DND-41 (cell line): Measurements from ENCODE around the gene GLDN.

Experiments used
- CTCF ChIP-seq: IDR thresholded peaks from 2 replicates; pipeline ENCODE4 v1.5.1; 2012; ENCODE audit warnings: borderline replicate concordance, low read length, moderate library complexity, mild to moderate bottlenecking; ENCODE audit not compliant: poor library complexity, severe bottlenecking; ENCODE audit errors: extremely low read depth
- EZH2 ChIP-seq: IDR thresholded peaks from 3 replicates; pipeline ENCODE4 v1.6.1; 2012; ENCODE audit warnings: borderline replicate concordance, low read depth, mild to moderate bottlenecking, moderate library complexity, low read length, inconsistent platforms; ENCODE audit not compliant: severe bottlenecking

- no peak for TF ChIP-seq EZH2
- TF ChIP-seq CTCF: no peak
These were observed 14.4 kb upstream of the GLDN start for GRCh38 chr15:51327081-51327480.
